Stimulated activated naive CD4-positive, alpha-beta T cell (primary cell): ENCODE measurements around the gene RSPH9.

Experiments
- DNase-seq, 6 experiments: peaks; one replicate each; lab custom pipeline; 2025; lab: John Stamatoyannopoulos, UW

Gene RSPH9, protein sequence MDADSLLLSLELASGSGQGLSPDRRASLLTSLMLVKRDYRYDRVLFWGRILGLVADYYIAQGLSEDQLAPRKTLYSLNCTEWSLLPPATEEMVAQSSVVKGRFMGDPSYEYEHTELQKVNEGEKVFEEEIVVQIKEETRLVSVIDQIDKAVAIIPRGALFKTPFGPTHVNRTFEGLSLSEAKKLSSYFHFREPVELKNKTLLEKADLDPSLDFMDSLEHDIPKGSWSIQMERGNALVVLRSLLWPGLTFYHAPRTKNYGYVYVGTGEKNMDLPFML

DNA sequence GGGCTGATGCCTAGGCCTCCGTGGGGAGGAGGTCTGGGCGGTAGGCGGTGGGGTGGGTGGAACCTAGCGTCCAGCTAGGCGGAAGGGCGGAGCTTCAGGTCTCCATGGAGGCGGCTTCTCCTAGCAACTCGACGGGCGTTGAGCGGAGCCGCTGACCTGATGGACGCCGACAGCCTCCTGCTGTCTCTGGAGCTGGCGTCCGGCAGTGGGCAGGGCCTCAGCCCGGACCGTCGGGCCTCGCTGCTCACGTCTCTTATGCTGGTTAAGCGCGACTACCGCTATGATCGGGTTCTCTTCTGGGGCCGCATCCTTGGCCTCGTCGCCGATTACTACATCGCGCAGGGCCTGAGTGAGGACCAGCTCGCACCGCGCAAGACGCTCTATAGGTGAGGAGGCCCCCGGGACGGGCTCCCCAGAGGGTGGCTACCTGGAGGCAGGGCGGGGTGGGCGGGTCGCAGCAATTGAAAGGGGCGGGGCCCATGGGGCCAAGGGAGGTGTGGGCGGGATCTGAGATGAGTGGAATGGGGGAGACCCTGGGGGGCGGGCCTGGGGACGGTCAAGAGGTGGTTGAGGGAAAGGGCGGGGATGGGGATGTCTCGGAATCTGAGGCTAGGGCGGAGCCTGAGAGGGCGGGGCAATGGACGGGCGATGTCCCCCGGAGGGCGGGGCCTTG is at the start of gene RSPH9:
RSPH9 (plus strand) TSS at position 97 of the 673 bp plus-strand sequence; CDS start at position 160, 63 bp downstream.
- DNase-seq = peak; percentile 19 to 74 (median 36)

DNA sequence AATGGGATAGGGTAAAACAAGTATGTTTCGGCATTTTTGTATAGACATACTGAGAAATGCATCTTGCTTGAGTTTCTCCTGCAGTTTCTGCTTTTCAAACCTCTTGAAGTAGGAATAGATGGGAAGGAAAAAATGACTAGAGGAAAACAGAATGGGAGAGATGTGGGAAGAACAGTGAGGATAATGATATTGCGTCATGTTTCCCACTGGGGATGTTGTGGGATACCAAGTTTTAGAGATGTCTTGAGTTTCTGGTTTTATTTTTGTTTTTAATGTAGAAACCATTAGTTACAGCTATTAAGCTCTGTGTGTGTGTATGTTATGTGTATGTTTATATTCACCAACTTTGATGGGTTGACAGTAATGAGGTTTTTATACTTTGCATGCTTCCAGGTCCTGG is 44.2 kb upstream of the RSPH9 start:
- no peak for DNase-seq

DNA sequence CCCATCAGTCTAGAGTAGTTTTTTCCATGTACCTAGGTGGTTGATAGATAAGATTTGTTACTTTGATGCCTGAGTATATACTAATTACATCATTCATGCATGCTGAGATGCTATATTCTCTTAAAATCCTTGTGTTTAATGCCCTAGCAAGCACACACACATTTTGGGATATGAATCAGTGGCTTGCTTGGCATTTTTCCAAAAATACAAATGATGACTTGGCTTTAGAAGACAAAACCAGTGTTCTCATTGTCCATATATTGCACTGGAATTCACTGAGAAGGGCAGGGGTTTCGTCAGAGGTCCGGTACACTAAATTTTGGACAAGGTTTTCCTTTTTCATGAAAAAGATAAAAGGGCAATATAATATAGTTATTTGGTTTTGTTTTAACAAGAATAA is 40.7 kb upstream of the RSPH9 start:
- DNase-seq = no peak

DNA sequence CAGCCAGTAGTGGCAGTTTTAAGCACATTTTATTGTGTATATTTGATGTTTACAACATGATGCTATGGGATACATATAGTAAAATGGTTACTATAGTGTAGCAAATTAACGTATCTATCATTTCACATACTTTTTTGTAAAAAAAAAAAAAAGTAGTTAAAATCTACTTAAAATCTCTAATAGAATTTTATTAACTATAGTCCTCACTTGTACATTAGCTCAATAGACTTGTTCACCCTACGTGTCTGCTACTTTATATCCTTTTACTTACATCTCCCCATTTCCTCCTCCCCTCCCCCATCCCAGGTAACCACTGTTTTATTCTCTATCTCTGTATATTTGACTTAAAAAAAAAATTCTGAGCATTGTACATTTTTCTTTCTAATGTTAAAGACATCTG is 38.8 kb upstream of the RSPH9 start:
- DNase-seq = no peak

DNA sequence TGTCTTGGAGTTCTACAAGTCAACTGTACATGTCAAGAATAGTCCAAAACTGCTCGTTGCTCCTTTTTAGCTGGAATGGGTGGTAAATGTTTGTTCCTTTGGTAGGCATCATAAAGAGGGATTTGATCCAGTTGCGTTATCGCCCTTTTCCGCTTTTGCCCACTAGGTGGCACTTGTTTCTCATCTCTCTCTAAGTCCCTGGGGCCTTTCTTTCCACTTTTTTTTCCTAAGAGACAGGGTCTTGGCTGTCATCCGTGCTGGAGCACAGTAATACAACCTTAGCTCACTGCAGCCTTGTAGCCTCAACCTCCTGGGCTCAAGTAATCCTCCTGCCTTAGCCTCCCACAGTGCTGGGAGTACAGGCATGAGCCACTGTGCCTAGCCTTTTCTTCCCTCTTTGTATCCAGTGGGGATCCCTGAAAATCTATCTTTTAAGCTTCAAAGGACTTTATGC is 36.5 kb upstream of the RSPH9 start:
- DNase-seq = peak in 5 of 6 experiments; percentile 20 to 43 (median 32)

DNA sequence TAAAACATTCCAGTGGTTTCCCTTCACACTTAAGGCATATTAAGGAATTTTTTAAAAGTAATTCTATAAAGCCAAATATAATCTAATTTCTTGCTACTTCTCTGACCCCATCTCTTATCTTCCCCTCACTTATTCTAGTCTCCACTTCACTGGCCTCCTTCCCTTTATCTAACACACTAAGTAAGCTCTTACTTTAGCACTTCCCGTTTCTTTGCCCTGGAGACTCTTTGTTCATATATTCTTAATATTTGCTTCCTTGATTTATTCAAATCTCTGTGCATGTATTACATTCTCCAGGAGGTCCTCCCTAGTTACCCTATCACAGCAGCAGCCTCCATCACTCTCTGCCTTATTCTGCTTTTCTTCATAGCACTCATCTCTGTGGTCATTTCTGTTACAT is 36.0 kb upstream of the RSPH9 start:
- DNase-seq = no peak

DNA sequence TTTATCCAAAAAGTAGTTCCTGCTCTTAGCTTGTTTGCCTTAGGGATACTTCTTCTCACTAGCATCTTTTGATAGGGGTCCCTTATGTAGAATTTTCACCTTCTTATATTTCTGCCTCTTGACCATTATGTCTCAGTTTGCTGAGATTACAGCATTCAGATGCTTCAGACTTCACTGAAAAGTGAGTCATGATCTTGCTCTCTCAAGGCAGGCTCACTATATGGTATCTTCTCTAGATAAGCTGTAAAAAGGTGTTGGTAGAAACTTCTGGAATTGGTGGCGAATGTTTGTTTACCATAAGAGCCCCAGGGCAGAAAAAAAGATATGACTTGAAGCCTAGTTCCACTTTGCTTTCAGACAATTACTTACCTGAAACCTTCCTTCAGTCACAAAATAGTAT is 35.4 kb upstream of the RSPH9 start:
- no peak for DNase-seq

DNA sequence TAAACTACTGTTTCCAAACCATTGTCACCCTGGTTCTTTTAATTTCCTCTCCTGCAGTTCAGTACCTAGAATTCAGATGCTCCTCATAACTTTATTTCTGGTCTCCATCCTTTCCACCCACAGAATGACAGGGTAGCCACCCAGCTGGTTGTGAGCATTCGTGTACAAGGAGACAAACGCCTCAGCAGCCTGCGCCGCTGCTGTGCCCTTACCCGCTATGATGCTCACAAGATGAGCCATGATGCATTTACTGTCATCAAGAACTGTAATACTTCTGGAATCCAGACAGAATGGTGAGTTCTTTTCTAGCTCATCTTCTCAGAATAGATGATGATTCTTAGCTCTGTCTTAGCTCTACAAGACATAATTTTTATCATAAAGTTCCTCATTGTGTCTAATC is 34.4 kb upstream of the RSPH9 start:
- no peak for DNase-seq

DNA sequence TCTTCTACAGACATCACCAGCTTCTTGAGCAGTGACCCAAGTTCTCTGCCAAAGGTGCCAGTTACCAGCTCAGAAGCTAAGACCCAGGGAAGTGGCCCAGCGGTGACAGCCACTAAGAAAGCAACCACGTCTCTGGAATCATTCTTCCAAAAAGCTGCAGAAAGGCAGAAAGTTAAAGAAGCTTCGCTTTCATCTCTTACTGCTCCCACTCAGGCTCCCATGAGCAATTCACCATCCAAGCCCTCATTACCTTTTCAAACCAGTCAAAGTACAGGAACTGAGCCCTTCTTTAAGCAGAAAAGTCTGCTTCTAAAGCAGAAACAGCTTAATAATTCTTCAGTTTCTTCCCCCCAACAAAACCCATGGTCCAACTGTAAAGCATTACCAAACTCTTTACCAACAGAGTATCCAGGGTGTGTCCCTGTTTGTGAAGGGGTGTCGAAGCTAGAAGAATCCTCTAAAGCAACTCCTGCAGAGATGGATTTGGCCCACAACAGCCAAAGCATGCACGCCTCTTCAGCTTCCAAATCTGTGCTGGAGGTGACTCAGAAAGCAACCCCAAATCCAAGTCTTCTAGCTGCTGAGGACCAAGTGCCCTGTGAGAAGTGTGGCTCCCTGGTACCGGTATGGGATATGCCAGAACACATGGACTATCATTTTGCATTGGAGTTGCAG is 31.0 kb upstream of the RSPH9 start:
- DNase-seq = no peak

DNA sequence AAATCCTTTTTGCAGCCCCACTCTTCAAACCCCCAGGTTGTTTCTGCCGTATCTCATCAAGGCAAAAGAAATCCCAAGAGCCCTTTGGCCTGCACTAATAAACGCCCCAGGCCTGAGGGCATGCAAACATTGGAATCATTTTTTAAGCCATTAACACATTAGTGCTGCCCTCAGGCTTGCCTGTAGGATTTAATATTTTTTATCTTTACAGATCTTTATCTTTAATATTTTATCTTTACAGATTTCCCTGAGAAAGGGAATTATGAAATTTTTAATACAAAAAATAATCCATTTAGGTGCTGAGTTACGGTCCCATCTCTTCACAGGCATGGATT is 30.5 kb upstream of the RSPH9 start:
- no peak for DNase-seq

DNA sequence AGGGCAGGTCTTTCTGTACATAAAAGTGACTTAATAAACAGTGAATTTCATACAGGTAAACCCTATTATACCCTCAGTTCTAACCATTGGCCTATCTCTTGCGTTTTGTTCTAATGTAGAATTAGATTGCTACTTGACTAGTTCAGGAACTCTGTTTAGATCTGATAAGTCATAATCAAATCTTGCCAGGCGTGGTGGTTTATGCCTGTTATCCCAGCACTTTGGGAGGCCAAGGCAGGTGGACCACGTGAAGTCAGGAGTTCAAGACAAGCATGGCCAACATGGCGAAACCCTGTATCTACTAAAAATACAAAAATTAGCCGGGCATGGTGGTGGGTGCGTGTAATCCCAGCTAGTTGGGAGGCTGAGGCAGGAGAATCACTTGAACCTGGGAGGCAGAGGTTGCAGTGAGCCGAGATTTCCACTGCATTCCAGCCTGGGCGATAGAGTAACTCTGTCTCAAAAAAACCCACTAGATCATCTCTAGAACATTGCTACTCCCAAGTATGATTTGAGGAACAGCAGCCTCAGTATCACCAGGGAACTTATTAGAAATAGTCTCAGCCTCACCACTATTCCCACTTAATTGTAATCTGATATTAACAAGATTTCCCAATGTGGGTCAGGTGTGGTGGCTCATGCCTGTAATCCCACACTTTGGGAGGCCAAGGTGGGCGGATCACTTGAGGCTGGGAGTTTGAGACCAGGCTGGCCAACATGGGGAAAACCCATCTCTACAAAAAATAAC is 27.9 kb upstream of the RSPH9 start:
- no peak for DNase-seq

DNA sequence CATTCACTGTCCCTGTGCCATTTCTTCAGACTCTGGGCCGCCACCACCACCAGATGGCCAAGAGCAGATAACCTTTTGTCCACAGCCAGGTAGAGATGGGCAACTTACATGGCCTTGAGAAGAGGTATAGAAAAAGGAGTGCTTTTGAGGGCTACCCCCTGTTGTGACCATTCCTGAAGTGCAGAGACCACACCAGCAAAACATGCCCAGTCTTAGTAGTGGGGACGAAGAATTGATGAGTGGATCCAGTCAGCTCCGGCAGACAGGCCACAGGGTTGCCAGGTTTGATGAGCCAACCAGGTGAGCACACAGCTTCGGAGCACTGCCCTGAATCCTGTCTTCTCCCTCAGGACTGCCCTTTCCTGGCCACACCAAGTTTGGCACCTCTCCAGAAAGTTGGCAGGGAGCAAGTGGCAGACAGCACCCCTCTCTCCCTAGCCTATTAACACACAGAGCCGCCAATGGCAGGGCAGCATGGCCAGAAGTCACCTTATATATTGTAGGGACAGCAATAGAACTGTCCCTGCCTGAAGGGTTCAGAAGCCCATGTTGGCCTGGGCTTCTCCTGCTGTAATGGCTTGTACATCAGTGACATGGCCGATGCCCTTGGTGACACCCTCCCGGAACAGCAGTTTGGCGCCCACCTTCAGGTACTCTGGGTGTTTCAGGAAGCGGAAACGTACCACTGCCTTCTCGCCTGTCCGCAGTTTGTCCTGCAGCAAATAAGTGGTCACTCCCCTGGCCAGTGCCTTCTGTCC is 23.6 kb upstream of the RSPH9 start:
- no peak for DNase-seq

DNA sequence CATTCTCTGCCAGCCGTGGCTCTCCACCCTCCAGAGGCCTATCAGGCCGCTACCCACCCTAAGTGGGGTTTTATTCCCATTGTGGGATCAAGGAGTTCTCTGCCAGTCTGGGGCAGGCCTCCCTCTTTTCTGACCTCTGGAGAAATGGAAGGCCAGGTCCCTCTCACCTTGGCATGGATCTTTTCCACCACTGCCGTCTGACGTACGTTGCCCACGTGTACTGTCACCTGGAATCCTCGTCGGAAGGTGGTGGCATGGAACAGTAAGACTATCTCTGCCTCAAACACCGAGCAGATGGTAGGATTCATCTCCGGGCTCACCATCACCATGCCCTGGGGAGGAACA is 23.0 kb upstream of the RSPH9 start:
- no peak for DNase-seq

DNA sequence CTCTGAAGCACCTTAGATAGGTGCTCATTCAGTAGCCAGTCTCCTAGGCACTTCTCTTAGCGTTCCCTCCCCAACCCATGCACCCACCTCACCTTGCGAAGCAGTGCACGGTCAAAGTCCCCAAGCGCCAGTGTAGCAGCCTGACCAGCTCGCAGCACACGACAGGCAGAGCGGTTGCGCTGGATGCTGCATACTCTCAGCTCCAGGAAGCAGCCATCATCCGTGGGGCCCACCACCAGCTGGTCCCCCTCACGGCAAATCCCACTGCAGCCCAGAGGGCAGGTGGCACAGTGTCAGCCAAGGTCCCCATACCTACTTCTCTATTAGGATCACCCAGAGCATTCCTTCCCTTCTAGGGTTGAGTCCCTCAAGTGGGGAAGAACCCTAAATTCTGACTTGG is 22.3 kb upstream of the RSPH9 start:
- no peak for DNase-seq

DNA sequence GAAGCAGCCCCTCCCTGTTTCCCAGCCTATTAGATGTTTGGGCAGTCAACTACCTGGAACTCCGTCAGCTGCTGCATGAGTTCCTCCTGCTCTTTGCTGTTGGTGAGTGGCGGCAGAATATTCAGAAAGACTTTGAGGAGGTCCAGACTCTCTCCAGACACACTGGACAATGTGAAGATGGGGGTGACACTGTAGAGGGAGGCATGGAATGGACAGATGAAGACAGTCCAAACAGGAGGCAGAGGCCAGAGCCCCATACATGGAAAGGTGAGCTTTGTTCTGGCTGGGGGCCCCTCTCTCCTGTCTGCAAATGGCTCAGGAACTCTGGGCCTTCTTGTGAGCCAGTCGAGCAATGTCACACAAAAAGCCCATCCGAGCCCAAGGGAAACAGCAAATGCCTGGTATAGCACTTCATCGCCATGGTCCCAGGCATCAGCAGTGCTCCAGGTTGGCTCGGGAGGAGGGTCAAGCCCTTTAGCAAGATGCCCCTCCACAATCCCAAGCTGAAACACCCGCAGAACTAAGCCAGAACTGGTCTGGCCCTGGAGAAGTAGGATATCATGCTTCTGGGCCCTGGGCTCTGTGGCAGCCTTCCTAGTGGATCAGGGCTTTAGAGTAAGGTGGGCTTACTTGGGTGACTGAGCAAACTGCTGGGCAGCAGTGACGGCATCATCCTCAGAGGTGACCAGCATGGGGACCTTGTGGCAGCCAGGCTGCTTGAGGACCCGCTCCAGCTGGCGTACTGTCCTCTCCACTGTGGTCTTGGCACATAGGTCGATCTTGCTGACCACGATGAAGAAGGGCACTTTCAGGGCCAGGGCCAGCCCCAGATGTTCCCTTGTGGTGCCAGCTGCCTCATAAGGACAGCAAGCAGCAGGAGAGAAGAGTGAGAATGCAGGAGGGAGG is 20.7 kb upstream of the RSPH9 start:
- no peak for DNase-seq

DNA sequence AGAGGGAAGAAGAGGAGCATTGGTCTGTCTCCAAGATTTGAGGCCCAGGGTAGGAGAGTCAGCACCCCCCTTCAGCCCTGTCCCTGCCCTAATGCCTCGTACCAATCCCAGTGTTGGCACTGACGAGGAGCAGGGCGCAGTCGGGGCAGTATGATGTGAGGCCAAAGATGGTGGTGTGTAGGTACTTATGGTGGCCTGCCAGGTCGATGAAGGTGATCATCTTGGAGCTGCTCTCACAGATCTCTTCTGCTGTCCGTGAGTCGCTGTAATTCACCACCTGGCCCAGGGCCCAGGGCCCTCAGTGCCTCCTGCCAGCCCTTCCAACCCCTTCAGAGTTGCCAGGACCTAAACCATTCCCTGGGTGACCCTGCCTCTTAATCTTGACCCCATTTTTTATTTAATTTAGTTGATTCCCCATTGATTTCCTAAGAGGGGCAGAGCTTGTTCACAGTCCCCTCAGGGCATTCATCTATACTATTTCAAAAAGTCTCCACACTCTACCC is 20.0 kb upstream of the RSPH9 start:
- no peak for DNase-seq

DNA sequence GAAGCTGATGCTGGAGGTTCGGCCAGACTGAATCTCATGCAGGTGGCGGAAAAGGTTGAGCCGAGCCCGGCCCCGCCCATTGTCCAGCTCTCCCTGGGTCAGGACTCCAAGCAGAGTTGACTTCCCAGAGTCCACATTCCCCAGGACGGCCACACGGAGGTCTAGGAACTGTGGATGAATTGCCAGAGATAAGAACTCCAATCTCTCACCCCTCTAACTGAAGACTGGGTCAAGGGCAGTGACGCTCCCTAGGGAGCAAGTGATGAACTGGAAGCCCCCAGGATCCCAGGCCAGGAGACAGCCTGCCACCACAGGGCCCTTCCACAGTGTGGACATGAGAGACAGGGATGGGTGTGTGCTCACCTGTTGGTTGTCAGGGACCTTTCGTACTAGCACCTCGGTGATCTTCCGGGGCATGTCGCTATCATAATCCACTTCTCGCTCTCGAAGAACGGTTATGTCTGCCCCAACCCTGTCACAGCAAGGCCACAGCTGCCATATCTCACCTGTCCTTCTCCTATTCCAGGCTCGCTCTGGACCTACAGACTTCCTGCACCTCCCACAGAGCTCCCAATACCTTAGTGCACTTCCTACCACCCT is 19.3 kb upstream of the RSPH9 start:
- DNase-seq = no peak

DNA sequence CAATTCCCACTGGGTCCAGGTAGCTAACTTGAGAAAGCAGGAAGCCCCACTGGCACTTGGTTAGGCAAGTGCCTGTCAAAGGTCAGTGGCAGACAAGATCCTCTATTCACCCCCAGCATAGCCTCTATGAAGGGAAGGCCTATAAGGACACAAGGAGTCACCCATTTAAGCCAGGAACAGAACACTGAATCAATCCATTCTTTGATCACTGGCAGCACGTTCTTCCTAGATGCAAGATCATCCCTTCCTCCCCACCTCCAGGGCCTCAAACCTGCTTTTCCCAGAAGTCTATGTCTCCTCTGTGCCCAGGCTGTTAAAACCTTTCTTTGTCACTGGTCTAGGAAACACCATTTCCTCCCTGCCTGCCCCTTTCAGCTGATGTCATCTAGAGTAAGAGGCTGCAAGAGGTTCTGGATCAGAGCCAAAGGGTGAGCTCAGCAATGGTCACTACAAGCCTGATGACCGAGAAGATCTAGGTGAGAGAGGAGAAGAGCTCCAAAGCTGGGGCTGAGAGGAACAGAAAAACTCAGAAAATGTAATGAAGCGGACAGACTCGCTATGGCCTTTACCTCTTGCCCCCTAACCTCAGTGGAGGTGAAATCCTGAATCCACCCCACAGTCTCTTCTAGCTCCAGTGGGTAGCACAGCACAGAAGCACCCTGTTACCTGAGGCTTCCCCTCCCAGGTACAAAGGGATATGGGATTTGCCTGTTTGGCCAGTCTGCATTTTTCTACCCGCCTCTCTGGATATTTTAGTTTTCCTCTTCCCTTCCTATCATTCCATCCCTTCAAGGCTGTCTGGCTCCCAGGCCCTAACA is 17.6 kb upstream of the RSPH9 start:
- no peak for DNase-seq

DNA sequence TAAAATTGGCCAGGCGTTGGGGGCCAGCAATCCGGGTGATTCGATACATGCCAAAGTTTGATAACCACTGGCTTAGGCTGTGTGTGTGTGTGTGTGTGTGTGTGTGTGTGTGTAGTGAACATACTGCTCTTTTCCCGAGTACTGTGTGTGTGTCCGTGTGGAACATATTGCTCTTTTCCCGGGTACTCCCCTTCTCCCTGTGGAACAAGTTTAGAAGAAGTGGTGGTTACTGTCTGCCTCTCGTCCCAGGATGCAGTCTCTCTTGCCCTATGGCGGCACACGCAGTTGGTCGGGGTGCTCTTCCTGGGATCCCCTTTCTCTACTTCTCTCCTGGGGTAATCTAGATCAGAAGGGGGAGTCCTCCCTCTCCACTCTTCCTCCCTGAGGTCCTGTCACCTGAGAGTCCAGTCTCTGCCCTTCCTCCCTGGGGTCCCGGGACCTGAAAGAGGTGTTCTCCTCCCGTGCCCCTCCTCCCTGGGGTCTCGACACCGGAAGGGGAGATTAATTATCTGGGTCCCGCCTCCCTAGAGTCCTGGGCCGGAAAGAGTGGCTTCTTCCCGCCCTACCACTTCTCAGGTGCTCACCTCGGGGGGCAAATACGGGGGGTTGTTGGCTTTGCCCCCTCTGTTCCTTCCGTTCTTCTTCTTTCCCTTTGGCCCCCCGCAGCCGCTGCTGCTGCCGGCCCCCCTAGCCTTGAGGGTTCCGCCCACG is 16.3 kb upstream of the RSPH9 start:
- peak; percentile 19 to 61 (median 50) for DNase-seq
